A673 (cell line): ENCODE measurements around the gene OR6C70. TPM values are rescaled to one million over a fixed set of nuclear protein-coding genes. Genes with fewer than 3 reads are reported as not detected.
"Not testable (repeated sequence)": the region's sequence is repeated elsewhere in the genome, so short reads cannot be mapped to it uniquely, and the experiment has no call there.

ENCODE experiments used
- BruUV-seq: library from RNA; stranded (reverse); fragments of 400-500 nt; replicated peaks from 2 replicates; lab custom pipeline; 2021; lab: Mats Ljungman, UMichigan
- CTCF ChIA-PET: fragments of 300-600 bp; sonication (Branson Sonifier 250); formaldehyde crosslinking; loops from one replicate; lab custom pipeline; 2022; ENCODE audit warnings: antibody characterized with exemption; lab: Charles Lee
- POLR2A ChIA-PET: fragments of 300-600 bp; sonication (Branson Sonifier 250); formaldehyde crosslinking; loops from one replicate; lab custom pipeline; 2022; ENCODE audit warnings: antibody characterized with exemption; ENCODE audit not compliant: low non-redundant PET; lab: Charles Lee
- DNase-seq: peaks from one replicate; pipeline ENCODE4 v3.0.0-alpha.2; 2015; ENCODE audit warnings: low spot score
- H3K27ac ChIP-seq: fragments of 200-600 bp; sonication (generic); 2 replicates; pipeline ENCODE4 v1.5.1; 2016; ENCODE audit warnings: mixed run types, low read depth, mild to moderate bottlenecking, mixed read lengths, antibody characterized with exemption, low read length; ENCODE audit not compliant: poor library complexity, severe bottlenecking
- H3K27me3 ChIP-seq: fragments of 200-600 bp; sonication (generic); replicated peaks from 2 replicates; pipeline ENCODE4 v1.6.1; 2017; ENCODE audit warnings: mixed run types, low read depth, mild to moderate bottlenecking, mixed read lengths, antibody characterized with exemption, low read length; ENCODE audit not compliant: insufficient read depth, poor library complexity
- H3K36me3 ChIP-seq: fragments of 200-600 bp; sonication (generic); 2 replicates; pipeline ENCODE4 v1.6.1; 2016; ENCODE audit warnings: mixed run types, mild to moderate bottlenecking, mixed read lengths, antibody characterized with exemption, low read length; ENCODE audit not compliant: insufficient read depth, poor library complexity, severe bottlenecking
- H3K4me1 ChIP-seq: fragments of 200-600 bp; sonication (generic); 2 replicates; pipeline ENCODE4 v1.6.1; 2017; ENCODE audit warnings: mixed run types, mild to moderate bottlenecking, mixed read lengths, antibody characterized with exemption, low read length; ENCODE audit not compliant: insufficient read depth, poor library complexity, severe bottlenecking
- H3K4me3 ChIP-seq: fragments of 200-600 bp; sonication (generic); 2 replicates; pipeline ENCODE4 v1.5.1; 2016; ENCODE audit warnings: low read depth, mixed run types, mild to moderate bottlenecking, mixed read lengths, low read length; ENCODE audit not compliant: poor library complexity, severe bottlenecking
- H3K9me3 ChIP-seq: fragments of 200-600 bp; sonication (generic); 2 replicates; pipeline ENCODE4 v1.6.1; 2016; ENCODE audit warnings: mixed run types, low read depth, mild to moderate bottlenecking, mixed read lengths, antibody characterized with exemption, low read length; ENCODE audit not compliant: poor library complexity, severe bottlenecking
- CTCF ChIP-seq: fragments of 300-800, 200-600 bp; sonication (generic); conservative IDR thresholded peaks from 2 replicates; pipeline ENCODE4 v1.5.1; 2017; ENCODE audit warnings: low read depth, mild to moderate bottlenecking, antibody characterized with exemption, low read length, moderate library complexity, mixed read lengths
- EZH2 ChIP-seq: fragments of 200-600 bp; sonication (generic); IDR thresholded peaks from 2 replicates; pipeline ENCODE4 v1.6.1; 2017; ENCODE audit warnings: borderline replicate concordance, low read depth, mild to moderate bottlenecking, mixed read lengths, antibody characterized with exemption, low read length; ENCODE audit not compliant: poor library complexity, severe bottlenecking
- intact Hi-C: fragments of 100-400 bp; cut with micrococcal nuclease; formaldehyde crosslinking; loops from one replicate; pipeline ENCODE4 v1.10.0; 2022; ENCODE audit not compliant: unreplicated experiment
- total RNA-seq: library from RNA; stranded (reverse); gene quantifications from 2 replicates; pipeline ENCODE4 v1.2.3, GENCODE V29; 2021

OR6C70 gene
- total RNA-seq, 1 experiment from 2014 or later: not detected

- H3K27ac ChIP-seq: no peak within 1 kb of the TSS
- no peak for DNase-seq
- CTCF ChIA-PET: no interaction called here
- H3K4me1 ChIP-seq: no peaks in the 10 kb centered on the region
- no peaks in the 10 kb centered on the region for H3K9me3 ChIP-seq
- TF ChIP-seq CTCF (no peak), EZH2 (no peak)
- peaks cover 21% of the 10 kb centered on the region for H3K27me3 ChIP-seq
- H3K4me3 ChIP-seq: no peak within 1 kb of the TSS
- intact Hi-C loops: no loop called here
- no peaks in the 10 kb centered on the region for H3K36me3 ChIP-seq
- no TSS peak for BruUV-seq
- POLR2A ChIA-PET: no interaction called here
Observed at GRCh38 chr12:55443776-55444175, 26.2 kb downstream of the OR6C70 start, which contains the start of gene OR6C2. TSS of gene OR6C2 (plus strand) at chr12:55444076. CDS start at chr12:55452214, 8,138 bp downstream.

DNA sequence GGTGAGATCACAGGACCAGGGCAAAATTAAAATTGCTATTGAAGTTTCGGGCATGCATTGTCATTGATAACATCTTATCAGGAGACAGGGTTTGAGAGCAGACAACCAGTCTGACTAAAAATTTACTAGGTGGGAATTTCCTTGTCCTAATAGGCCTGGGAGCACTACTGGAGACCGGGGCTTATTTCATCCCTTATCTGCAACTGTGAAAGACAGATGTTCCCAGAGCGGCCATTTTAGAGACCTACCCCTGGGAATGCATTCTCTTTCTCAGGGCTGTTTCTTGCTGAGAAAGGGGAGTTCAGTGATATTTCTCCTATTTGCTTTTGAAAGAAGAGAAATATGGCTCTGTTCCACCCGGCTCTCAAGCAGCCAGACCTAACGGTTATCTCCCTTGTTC is 28.7 kb downstream of the OR6C70 start:
- POLR2A ChIA-PET: interaction anchor here (0.7 kb wide), 1 partner anchor 213 kb away, joined by 7 read pairs; no protein-coding TSS in a partner anchor
- H3K27ac ChIP-seq, H3K4me3 ChIP-seq, CTCF ChIA-PET, H3K4me1 ChIP-seq, DNase-seq, H3K9me3 ChIP-seq, H3K36me3 ChIP-seq, intact Hi-C loops, BruUV-seq: not testable (repeated sequence)
- peaks cover 25% of the 10 kb centered on the region for H3K27me3 ChIP-seq

GRCh38 chr12:55428331-55429243 is 41.4 kb downstream of the OR6C70 start:
- Histone ChIP-seq H3K27ac (no peak overlapping the region), H3K9me3 (no peaks in the 10 kb centered on the region), H3K4me3 (no peak overlapping the region), H3K4me1 (no peaks in the 10 kb centered on the region), H3K36me3 (no peaks in the 10 kb centered on the region), H3K27me3 (peaks cover 14% of the 10 kb centered on the region)
- intact Hi-C loops: no loop called here
- ChIA-PET POLR2A (no interaction called here), CTCF (no interaction called here)
- BruUV-seq: no TSS peak
- no peak for TF ChIP-seq EZH2
- no peak for TF ChIP-seq CTCF
- DNase-seq: no peak
